Urinary bladder (tissue), 4 donors: Measurements from ENCODE around the gene PDCD2L. TPM values are rescaled to one million over a fixed set of nuclear protein-coding genes. Genes with fewer than 3 reads are reported as not detected.
"Not testable (repeated sequence)": the region's sequence is repeated elsewhere in the genome, so short reads cannot be mapped to it uniquely, and the experiment has no call there.

ENCODE experiments used
- DNase-seq: peaks from one replicate; pipeline ENCODE4 v3.0.0-alpha.2; 2015; ENCODE audit errors: extremely low spot score
- H3K27ac ChIP-seq: one replicate; pipeline ENCODE4 v1.5.1; 2013; ENCODE audit warnings: low read depth, mild to moderate bottlenecking, moderate library complexity
- H3K36me3 ChIP-seq: one replicate; pipeline ENCODE4 v1.6.1; 2013; ENCODE audit warnings: mild to moderate bottlenecking, moderate library complexity; ENCODE audit not compliant: insufficient read depth
- H3K4me1 ChIP-seq: one replicate; pipeline ENCODE4 v1.6.1; 2013; ENCODE audit warnings: mild to moderate bottlenecking, moderate library complexity; ENCODE audit not compliant: insufficient read depth
- H3K4me3 ChIP-seq: one replicate; pipeline ENCODE4 v1.5.1; 2013; ENCODE audit warnings: low read depth, low read length
- WGBS: extraction: QIAGEN DNeasy Blood & Tissue Kit; methylation state at CpG from one replicate; pipeline ENCODE4 v1.1.7; 2013; 5-methylcytosine and 5-hydroxymethylcytosine counted together
- polyA plus RNA-seq: library from polyadenylated mRNA; stranded (reverse); fragments of 200-250 nt; gene quantifications from one replicate; pipeline ENCODE4 v1.2.3, GENCODE V29; 2013
- total RNA-seq: library from RNA; depleted of rRNA; stranded (reverse); fragments of >200 nt; gene quantifications from one replicate; pipeline ENCODE4 v1.2.3, GENCODE V29; 2014
- donor health status: healthy with polysubstance abuse.
- donor health status: healthy.

The PDCD2L gene
- total and polyA plus RNA-seq, 2 donors: 8.1 to 13.0 TPM

DNA sequence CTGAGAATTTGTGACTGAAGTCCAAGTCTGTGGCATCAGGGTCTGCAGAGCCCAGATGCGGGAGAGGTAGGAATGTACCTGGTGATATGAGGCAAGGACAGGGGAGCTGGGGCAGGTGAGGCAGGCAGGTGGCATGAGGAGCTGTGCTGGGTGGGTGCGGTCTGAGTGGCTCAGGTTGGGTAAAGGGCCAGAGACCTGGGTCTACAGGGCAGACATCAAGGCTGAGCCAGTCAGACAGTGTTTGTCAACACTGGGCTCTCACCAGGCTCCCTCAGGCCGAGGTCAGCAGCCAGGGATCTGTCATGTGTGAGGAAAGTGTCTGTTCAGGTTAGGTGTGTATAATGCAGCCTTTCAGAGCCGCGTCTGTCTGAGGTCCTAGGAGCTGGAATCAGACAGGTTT, 20.6 kb upstream of the PDCD2L start:
- WGBS: 97% methylated on average over 5 of the region's 5 CpGs
- Histone ChIP-seq H3K4me3 (no peak overlapping the region), H3K27ac (no peak overlapping the region), H3K36me3 (peaks cover 6% of the 10 kb centered on the region), H3K4me1 (no peaks in the 10 kb centered on the region)
- no peak for DNase-seq

GRCh38 chr19:34386645-34387445, 17.4 kb upstream of the PDCD2L start:
- DNase-seq: no peak
- Histone ChIP-seq H3K36me3 (peaks cover 2% of the 10 kb centered on the region), H3K4me3 (no peak overlapping the region), H3K4me1 (no peaks in the 10 kb centered on the region), H3K27ac (no peak overlapping the region)
- 89% methylated on average over 9 of the region's 9 CpGs for WGBS

- Histone ChIP-seq H3K4me3 (no peak overlapping the region), H3K27ac (no peak overlapping the region), H3K4me1 (no peaks in the 10 kb centered on the region), H3K36me3 (peaks cover 2% of the 10 kb centered on the region)
- 89% methylated on average over 1 of the region's 1 CpG for WGBS
- no peak for DNase-seq
Measured at GRCh38 chr19:34387446-34387810, 16.8 kb upstream of the PDCD2L start.

- not testable (repeated sequence) for H3K4me3 ChIP-seq, H3K36me3 ChIP-seq, DNase-seq, H3K4me1 ChIP-seq, H3K27ac ChIP-seq
- 100% methylated on average over 2 of the region's 2 CpGs for WGBS
Measured at GRCh38 chr19:34388745-34389144, 15.5 kb upstream of the PDCD2L start.

DNA sequence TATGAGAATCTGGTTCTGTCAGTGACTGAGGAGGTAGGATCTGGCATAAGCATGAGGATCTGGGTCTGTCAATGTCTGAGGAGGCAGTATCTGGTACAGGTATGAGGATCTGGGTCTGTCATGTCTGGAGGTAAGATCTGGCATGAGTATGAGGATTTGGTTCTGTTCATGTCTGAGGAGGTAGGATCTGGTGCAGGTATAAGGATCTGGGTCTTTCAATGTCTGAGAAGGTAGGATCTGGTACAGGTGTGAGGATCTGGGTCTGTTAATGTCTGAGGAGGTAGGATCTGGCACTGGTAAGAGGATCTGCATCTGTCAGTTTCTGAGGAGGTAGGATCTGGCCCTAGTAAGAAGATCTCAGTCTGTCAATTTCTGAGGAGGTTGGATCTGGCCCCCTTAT, 12.4 kb upstream of the PDCD2L start:
- no peak overlapping the region for H3K27ac ChIP-seq
- H3K36me3 ChIP-seq: peaks cover 6% of the 10 kb centered on the region
- H3K4me3 ChIP-seq: no peak overlapping the region

GRCh38 chr19:34393031-34393430, 11.2 kb upstream of the PDCD2L start:
- no peak overlapping the region for H3K4me3 ChIP-seq
- peaks cover 6% of the 10 kb centered on the region for H3K36me3 ChIP-seq
- WGBS: 83% methylated on average over 11 of the region's 11 CpGs
- no peak for DNase-seq
- H3K4me1 ChIP-seq: no peaks in the 10 kb centered on the region
- H3K27ac ChIP-seq: no peak overlapping the region

More for the DNA sequence above, 12.4 kb upstream of the PDCD2L start:
- H3K4me1 ChIP-seq: no peaks in the 10 kb centered on the region
- no peak for DNase-seq

GRCh38 chr19:34393629-34394028, 10.6 kb upstream of the PDCD2L start:
- no peak for DNase-seq
- WGBS: 85% methylated on average over 14 of the region's 14 CpGs
- Histone ChIP-seq H3K4me3 (no peak overlapping the region), H3K36me3 (peaks cover 6% of the 10 kb centered on the region), H3K4me1 (no peaks in the 10 kb centered on the region), H3K27ac (no peak overlapping the region)

DNA sequence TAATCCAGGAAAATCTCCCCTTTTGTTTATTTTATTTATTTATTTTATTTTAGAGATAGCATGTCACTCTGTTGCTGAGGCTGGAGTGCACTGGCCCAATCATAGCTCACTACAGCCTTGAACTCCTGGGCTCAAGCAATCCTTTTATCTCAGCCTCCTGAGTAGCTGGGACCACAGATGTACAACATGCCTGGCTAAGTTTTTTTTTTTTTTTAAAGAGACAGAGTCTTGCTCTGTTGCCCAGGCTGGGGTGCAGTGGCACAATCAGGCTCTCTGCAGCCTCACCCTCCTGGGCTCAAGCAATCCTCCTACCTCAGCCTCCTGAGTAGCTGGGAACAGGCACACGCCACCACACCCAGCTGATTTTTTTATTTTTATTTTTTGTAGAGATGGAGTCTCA, 6.3 kb upstream of the PDCD2L start:
- H3K4me1 ChIP-seq: no peaks in the 10 kb centered on the region
- H3K27ac ChIP-seq: no peak overlapping the region
- DNase-seq: no peak
- H3K36me3 ChIP-seq: peaks cover 3% of the 10 kb centered on the region
- WGBS: 96% methylated on average over 1 of the region's 1 CpG
- no peak overlapping the region for H3K4me3 ChIP-seq

- WGBS: 88% methylated on average over 9 of the region's 9 CpGs
Measured at GRCh38 chr19:34399886-34400285, 4.3 kb upstream of the PDCD2L start.

DNA sequence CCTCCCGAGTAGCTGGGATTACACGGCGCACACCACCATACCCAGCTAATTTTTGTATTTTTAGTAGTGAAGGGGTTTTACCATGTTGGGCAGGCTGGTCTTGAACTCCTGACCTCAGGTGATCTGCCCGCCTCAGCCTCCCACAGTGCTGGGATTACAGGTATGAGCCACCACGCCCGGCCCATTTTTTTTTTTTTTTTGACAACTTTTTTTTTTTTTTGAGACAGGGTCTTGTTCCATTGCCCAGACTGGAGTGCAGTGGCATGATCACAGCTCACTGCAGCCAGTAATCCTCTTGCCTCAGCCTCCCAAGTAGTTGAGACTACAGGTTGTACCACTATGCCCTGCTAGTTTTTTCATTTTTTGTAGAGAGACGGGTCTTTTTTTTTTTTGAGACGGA, 3.4 kb upstream of the PDCD2L start:
- H3K27ac ChIP-seq, DNase-seq, H3K4me1 ChIP-seq, H3K4me3 ChIP-seq, H3K36me3 ChIP-seq: not testable (repeated sequence)
- WGBS: 95% methylated on average over 8 of the region's 8 CpGs

More at GRCh38 chr19:34399886-34400285, 4.3 kb upstream of the PDCD2L start:
- DNase-seq: no peak
- Histone ChIP-seq H3K4me1 (no peaks in the 10 kb centered on the region), H3K27ac (no peak overlapping the region), H3K4me3 (no peak overlapping the region), H3K36me3 (peaks cover 2% of the 10 kb centered on the region)

- H3K27ac ChIP-seq: no peak overlapping the region
- DNase-seq: no peak
- 91% methylated on average over 8 of the region's 8 CpGs for WGBS
- H3K4me1 ChIP-seq: no peaks in the 10 kb centered on the region
- H3K36me3 ChIP-seq: peaks cover 2% of the 10 kb centered on the region
- H3K4me3 ChIP-seq: no peak overlapping the region
Measured at GRCh38 chr19:34402074-34402600, 2.1 kb upstream of the PDCD2L start.

DNA sequence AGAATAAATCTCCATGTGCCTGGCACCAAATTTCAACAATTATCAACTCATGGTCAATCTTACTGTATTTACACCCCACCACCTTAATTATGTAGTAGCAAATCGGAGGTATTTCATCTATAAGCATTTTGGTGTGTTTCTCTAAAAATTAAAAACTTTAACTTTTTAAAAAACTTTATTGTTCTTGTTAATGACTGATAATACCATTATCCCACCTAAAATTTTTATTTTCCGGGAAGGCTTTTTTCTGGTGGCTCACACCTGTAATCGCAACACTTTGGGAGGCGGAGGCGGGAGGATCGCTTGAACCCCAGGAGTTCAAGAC, 453 bp upstream of the PDCD2L start:
- Histone ChIP-seq H3K4me3 (peak overlapping the region; percentile 88), H3K27ac (no peak overlapping the region), H3K36me3 (peaks cover 2% of the 10 kb centered on the region), H3K4me1 (no peaks in the 10 kb centered on the region)
- DNase-seq: no peak
- 34% methylated on average over 6 of the region's 6 CpGs for WGBS

DNA sequence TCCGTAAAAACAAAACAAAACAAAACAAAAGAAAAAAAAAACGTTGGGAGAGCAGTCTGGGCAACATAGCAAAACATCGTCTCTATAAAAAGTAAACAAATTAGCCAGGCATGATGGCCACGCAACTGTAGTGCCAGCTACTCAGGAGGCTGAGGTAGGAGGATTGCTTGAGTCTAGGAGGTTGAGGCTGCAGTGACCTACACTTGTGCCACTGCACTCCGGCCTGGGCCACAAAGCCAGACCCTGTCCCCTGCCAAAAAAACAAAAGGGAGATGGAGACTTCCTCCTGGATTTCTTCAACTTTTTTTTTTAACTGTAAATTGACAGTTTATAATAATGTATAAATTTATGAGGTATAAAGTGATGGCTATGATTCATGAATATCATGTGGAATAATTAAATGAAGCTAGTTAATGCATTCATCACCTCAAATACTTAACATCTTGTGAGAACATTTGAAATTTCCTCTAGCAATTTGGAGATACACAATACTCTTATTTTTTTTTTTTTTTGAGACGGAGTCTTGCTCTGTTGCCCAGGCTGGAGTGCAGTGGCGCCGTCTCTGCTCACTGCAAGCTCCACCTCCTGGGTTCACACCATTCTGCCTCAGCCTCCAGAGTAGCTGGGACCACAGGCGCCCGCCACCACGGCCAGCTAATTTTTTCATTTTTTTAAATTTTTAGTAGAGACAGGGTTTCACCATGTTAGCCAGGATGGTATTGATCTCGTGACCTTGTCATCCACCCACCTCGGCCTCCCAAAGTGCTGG, 1.9 kb downstream of the PDCD2L start:
- no peaks in the 10 kb centered on the region for H3K4me1 ChIP-seq
- 87% methylated on average over 13 of the region's 13 CpGs for WGBS
- no peak overlapping the region for H3K27ac ChIP-seq
- no peaks in the 10 kb centered on the region for H3K36me3 ChIP-seq
- DNase-seq: no peak
- no peak overlapping the region for H3K4me3 ChIP-seq

- no peak overlapping the region for H3K4me3 ChIP-seq
- DNase-seq: no peak
- no peak overlapping the region for H3K27ac ChIP-seq
- WGBS: 90% methylated on average over 8 of the region's 8 CpGs
- H3K4me1 ChIP-seq: no peaks in the 10 kb centered on the region
- no peaks in the 10 kb centered on the region for H3K36me3 ChIP-seq
Measured at GRCh38 chr19:34408411-34408810, 4.2 kb downstream of the PDCD2L start.
